B cell (primary cell): ENCODE results near the gene IL36RN.

Experiments
- CTCF ChIP-seq: fragments of 200-600 bp; IDR thresholded peaks from one replicate; pipeline ENCODE4 v1.8.0; 2022; ENCODE audit warnings: antibody characterized with exemption, mild to moderate bottlenecking
- EZH2 ChIP-seq: IDR thresholded peaks from 2 replicates; pipeline ENCODE4 v1.6.1; 2012; ENCODE audit warnings: borderline replicate concordance, low read depth, mild to moderate bottlenecking, moderate library complexity, low read length; ENCODE audit not compliant: insufficient read depth, poor library complexity, severe bottlenecking

- TF ChIP-seq CTCF (no peak), EZH2 (no peak)
These were observed 24.3 kb downstream of the IL36RN start for GRCh38 chr2:113083296-113083695.
